Endometrial microvascular endothelial cells (primary cell): ENCODE data around the gene PANX2. TPM values are rescaled to one million over a fixed set of nuclear protein-coding genes. Genes with fewer than 3 reads are reported as not detected.

Source experiments
- in situ Hi-C: cut with HindIII; loops from 2 replicates; pipeline ENCODE4 v1.10.0; 2017; ENCODE audit warnings: low sequenced_read_pairs, low pct_unique_long_range_greater_than_20kb; ENCODE audit errors: inconsistent ontology term
- total RNA-seq: library from RNA; depleted of rRNA; stranded (reverse); fragments of >200 nt; gene quantifications from one replicate; pipeline ENCODE4 v1.2.3, GENCODE V29; 2015; ENCODE audit errors: inconsistent ontology term

PANX2 gene
- total RNA-seq, 1 donor from 2014 or later, result 2.2 TPM

DNA sequence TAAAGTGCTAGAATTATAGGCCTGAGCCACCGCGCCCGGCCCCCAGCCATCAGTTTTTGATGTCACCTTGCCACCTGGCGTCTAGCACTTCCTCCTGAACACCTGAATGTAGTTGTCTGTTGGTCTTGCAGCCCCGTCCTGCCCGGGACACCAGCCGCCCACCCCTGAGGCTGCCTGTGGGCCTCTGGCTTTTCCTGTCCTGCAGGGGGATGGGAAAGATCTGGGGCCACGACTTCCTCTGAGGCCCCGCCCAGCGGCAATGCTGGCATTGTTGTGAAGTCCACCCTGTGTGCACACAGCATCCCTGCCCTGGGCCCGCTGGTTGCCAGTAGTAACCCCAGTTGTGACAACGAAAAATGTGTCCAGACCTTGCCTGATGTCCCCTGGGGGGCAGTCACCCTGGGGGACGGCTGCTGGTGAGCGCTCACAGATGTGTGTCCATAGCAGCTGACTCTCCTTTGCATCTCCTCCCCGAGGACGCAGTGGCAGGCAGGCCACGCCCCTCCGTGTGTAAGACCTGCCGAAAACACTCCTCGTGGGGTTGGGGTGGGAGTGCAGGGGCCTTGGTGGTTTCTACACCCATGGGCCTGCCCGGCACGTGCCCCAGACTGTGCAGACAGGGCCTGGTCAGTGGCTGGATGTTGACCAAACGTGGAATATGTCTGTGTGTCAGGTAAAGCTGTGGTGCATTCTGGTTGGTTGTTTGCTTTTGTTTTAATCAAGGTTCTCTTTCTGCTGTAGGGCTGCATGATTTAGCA is 37.0 kb downstream of the PANX2 start:
- in situ Hi-C loops, result no loop called here

GRCh38 chr22:50208430-50208938 is 38.0 kb downstream of the PANX2 start:
- in situ Hi-C loops, result no loop called here

GRCh38 chr22:50208939-50209892 is 38.7 kb downstream of the PANX2 start:
- in situ Hi-C loops, result no loop called here

GRCh38 chr22:50209893-50210292 is 39.4 kb downstream of the PANX2 start:
- in situ Hi-C loops, result no loop called here

- in situ Hi-C loops, result no loop called here
Measured at GRCh38 chr22:50210378-50211139, 40.0 kb downstream of the PANX2 start.

- in situ Hi-C loops, result no loop called here
Measured at GRCh38 chr22:50211147-50211546, 40.6 kb downstream of the PANX2 start.

DNA sequence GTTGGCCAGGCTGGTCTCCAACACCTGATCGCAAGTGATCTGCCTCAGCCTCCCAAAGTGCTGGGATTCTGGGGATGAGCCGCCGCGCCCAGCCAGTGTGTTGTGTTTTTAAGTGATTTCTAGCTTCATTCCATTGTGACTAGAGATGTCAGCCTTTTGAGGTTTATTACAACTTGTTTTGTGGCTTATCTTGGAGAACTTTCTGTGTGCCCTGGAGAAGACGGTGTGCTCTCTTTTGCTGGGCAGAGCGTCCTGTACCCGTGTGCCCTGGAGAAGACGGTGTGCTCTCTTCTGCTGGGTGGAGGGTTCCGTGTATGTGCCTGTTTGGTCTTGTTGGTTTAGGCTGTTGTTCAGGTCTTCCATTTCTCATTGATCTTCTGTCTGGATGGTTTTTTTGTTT is 42.7 kb downstream of the PANX2 start:
- in situ Hi-C loops, result no loop called here

DNA sequence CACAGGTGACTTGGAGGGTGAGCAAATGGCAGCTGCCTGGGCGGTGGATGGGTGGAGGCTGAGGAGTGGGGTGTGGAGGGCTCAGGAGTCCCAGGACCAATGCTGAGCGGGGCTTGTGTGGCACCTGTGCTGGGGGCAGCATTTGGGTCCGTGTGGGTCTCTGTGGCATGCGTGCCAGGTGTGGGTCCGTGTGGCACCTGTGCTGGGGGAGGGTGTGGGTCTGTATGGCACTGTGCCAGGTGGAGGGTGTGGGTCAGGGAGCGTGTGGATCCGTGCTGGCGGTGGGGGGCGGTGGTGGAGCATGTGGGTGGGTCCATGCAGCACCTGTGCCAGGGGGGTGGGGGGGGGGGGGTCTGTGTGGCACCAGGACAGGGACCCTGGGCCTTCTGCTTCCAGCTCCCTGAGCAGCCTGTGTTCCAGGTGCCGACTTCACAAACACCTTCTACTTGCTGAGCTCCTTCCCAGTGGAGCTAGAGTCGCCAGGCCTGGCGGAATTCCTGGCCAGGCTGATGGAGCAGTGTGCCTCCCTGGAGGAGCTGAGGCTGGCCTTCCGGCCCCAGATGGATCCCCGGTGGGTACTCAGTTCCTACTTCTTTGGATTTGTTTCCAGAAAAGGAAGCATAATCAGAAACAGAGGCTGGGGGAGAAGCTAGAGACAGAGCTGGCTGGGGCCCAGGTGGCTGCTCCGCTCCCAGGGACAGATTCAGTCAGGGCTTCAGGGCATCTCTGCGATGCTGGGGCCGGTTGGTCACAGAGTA is 44.9 kb downstream of the PANX2 start:
- in situ Hi-C loops, result no loop called here

DNA sequence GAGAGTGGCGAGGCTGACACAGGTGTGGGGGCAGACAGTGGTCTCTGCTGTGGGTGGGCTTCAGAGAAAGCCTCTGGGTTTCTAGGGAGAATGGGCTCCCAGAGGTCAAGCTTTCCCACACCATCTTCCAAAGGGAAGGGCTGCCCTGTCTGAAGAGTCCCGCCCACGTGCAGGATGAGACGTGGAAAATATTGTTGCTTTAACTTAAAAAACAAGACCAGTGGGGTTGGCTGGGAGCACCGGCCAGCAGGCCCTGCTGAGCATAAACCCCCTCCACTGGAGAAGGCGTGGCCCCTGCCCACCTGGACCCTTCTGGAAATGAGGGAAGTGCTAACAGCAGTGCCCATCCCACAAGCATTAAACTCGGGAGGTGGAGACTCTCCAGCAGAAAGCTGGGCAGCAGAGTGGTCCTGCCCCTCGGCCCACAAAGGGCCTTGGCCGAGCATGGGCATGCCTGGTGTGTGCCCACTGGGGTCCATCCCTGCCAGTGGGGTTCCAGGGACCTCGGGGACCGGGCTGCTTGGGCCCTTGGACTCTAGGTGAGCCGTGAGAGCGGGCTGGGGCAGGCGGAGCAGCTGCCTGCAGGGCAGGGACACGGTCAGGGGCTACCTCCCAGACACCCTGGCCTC is 45.6 kb downstream of the PANX2 start:
- in situ Hi-C loops, result no loop called here

DNA sequence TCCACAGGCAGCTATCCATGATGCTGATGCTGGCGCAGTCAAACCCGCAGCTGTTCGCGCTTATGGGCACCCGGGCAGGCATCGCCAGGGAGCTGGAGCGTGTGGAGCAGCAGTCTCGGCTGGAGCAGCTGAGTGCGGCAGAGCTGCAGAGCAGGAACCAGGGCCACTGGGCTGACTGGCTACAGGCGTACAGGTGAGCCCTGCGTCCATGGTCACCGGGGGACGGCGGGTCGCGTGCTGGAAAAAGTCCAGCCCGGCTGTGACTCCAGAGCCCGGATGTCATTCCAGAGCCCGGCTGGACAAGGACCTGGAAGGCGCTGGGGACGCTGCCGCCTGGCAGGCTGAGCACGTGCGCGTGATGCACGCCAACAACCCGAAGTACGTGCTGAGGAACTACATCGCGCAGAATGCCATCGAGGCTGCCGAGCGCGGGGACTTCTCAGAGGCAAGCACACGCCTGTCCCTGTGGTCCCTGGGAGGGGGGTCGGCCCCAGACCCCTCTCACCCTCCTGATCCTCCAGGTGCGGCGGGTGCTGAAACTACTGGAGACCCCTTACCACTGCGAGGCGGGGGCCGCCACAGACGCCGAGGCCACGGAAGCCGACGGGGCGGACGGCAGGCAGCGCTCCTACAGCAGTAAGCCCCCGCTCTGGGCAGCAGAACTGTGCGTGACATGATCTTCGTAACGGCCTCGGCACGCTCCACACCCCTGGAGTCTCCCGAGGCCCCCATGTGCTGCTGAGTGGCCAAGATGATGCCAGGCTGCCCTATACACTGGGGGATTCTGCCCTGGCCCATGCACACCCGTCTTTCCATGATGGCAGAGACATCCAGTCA is 46.4 kb downstream of the PANX2 start:
- in situ Hi-C loops, result no loop called here

- in situ Hi-C loops, result no loop called here
Measured at GRCh38 chr22:50217543-50218152, 47.1 kb downstream of the PANX2 start.

DNA sequence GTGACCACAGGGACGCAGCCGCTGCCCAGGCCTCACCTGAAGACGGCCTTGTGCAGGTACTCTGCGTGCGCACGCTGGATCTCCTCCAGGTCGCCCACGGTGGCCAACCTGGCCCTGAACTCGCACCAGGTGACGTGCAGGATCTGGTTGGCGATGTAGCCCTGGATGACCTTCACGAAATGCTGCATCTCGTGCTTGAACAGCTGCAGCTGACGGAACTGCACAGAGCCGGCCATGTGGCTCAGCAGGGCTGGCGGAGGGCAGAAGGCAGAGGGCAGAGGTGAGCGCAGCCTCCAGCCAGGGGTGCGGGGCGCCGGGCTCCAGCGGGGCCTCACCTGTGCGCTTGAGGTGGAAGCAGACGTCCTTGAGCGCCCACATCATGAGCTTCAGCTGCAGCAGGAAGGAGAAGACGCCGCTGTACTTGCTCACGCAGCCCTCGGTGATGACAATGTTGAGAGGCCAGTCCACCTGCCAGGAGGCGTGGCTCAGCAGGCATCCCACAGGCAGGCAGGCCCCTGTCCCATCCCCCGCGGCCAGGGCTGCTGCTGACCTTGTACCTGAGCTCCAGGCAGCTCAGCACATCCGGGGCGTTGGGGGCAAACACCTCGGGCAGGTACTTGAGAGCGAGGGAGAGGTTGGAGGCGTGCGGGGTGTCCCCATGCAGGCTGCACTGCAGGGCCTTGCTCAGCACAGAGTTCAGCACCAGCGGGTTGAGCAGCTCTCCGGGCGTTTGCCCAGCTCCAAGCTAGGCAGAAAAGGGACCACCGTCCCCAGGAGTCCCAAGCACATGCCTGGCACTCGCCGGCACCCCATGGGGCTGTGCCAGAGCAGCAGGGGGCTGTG is 47.8 kb downstream of the PANX2 start:
- in situ Hi-C loops, result no loop called here

- in situ Hi-C loops, result no loop called here
Measured at GRCh38 chr22:50218996-50219727, 48.6 kb downstream of the PANX2 start.

GRCh38 chr22:50219800-50220602 is 49.5 kb downstream of the PANX2 start:
- in situ Hi-C loops, result no loop called here
